Activated naive CD4-positive, alpha-beta T cell treated with anti-CD3 and anti-CD28 coated beads, Interleukin-2, amount 50 U/mL, for 24 hours (primary cell): ENCODE measurements around the gene VCAN.
A peak's percentile ranks its signal among the peaks of the same experiment; 100 is the strongest.
"Not testable (repeated sequence)": the region's sequence is repeated elsewhere in the genome, so short reads cannot be mapped to it uniquely, and the experiment has no call there.

Source experiments
- H3K27ac Mint-ChIP-seq: one replicate; pipeline ENCODE4 v1.8.0; 2021; ENCODE audit warnings: mild to moderate bottlenecking, mixed read lengths
- H3K27me3 Mint-ChIP-seq: one replicate; pipeline ENCODE4 v1.8.0; 2021; ENCODE audit warnings: mixed read lengths
- H3K36me3 Mint-ChIP-seq: one replicate; pipeline ENCODE4 v1.8.0; 2021; ENCODE audit warnings: mixed read lengths
- H3K4me1 Mint-ChIP-seq: one replicate; pipeline ENCODE4 v1.8.0; 2021; ENCODE audit warnings: mixed read lengths
- H3K4me3 Mint-ChIP-seq: one replicate; pipeline ENCODE4 v1.8.0; 2021; ENCODE audit warnings: mild to moderate bottlenecking, mixed read lengths
- H3K9me3 Mint-ChIP-seq: one replicate; pipeline ENCODE4 v1.8.0; 2021; ENCODE audit warnings: mixed read lengths

Gene VCAN

GRCh38 chr5:83471405-83472212 is at the start of gene VCAN:
Gene VCAN, plus strand, starts transcription at chr5:83471744. Its CDS starts 11,775 bp downstream, at chr5:83483519.
- peaks cover 69% of the 10 kb centered on the region for H3K27me3 Mint-ChIP-seq
- H3K4me1 Mint-ChIP-seq, result peaks cover 27% of the 10 kb centered on the region
- H3K4me3 Mint-ChIP-seq, result peak within 1 kb of the TSS; percentile 47
- H3K9me3 Mint-ChIP-seq, result no peaks in the 10 kb centered on the region
- no peaks in the 10 kb centered on the region for H3K36me3 Mint-ChIP-seq
- no peak within 1 kb of the TSS for H3K27ac Mint-ChIP-seq

DNA sequence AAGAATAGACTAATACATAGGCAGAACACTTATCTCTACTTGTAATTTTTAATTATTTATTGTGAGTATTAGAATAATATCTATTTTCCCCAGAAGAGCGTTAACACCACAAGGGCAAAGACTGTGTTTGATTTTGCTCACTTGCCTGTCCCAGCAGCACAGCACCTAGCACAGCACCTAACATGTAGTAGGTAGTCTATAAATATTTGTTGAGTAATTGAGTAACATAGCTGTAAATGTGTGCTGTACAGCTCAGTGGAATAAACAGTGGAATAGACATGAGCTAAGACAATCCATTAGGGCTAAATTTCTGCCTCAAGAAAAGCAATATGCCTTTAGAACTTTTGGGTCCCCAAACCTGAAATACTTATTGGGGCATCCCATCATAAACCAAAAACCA is 49.3 kb upstream of the VCAN start:
- H3K27ac Mint-ChIP-seq, result no peak overlapping the region
- H3K4me1 Mint-ChIP-seq, result no peaks in the 10 kb centered on the region
- no peak overlapping the region for H3K4me3 Mint-ChIP-seq
- peaks cover 4% of the 10 kb centered on the region for H3K27me3 Mint-ChIP-seq
- peaks cover 9% of the 10 kb centered on the region for H3K9me3 Mint-ChIP-seq
- no peaks in the 10 kb centered on the region for H3K36me3 Mint-ChIP-seq

GRCh38 chr5:83426855-83427254 is 44.7 kb upstream of the VCAN start:
- Mint-ChIP-seq H3K9me3 (peaks cover 3% of the 10 kb centered on the region), H3K27me3 (no peaks in the 10 kb centered on the region), H3K4me3 (no peak overlapping the region), H3K27ac (no peak overlapping the region), H3K4me1 (no peaks in the 10 kb centered on the region), H3K36me3 (no peaks in the 10 kb centered on the region)

DNA sequence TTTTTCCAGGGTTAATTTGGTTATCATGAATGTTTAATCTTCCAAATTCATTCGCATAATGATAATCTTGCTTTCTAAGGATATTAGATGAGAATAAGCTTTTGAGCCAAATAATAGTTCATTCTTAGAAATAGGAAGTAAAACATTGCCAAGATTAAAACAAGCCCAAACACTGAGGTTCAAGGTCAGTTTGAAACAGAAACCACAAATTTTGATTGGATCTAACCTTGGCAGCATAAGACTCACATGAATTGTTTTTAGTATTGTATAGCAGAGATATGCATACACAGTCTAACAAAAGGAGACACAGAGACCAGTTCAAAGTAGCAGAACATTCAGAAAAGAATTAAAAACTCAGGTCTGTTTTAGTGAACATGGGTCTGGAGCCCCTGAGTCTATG is 43.4 kb upstream of the VCAN start:
- no peak overlapping the region for H3K27ac Mint-ChIP-seq
- no peaks in the 10 kb centered on the region for H3K27me3 Mint-ChIP-seq
- H3K9me3 Mint-ChIP-seq, result no peaks in the 10 kb centered on the region
- H3K4me3 Mint-ChIP-seq, result no peak overlapping the region
- no peaks in the 10 kb centered on the region for H3K36me3 Mint-ChIP-seq
- H3K4me1 Mint-ChIP-seq, result no peaks in the 10 kb centered on the region

- H3K36me3 Mint-ChIP-seq, result no peaks in the 10 kb centered on the region
- no peaks in the 10 kb centered on the region for H3K4me1 Mint-ChIP-seq
- no peaks in the 10 kb centered on the region for H3K27me3 Mint-ChIP-seq
- no peaks in the 10 kb centered on the region for H3K9me3 Mint-ChIP-seq
- H3K4me3 Mint-ChIP-seq, result no peak overlapping the region
- no peak overlapping the region for H3K27ac Mint-ChIP-seq
Measured at GRCh38 chr5:83428890-83429289, 42.7 kb upstream of the VCAN start.

- H3K27me3 Mint-ChIP-seq, result no peaks in the 10 kb centered on the region
- no peaks in the 10 kb centered on the region for H3K36me3 Mint-ChIP-seq
- no peaks in the 10 kb centered on the region for H3K4me1 Mint-ChIP-seq
- no peak overlapping the region for H3K27ac Mint-ChIP-seq
- no peaks in the 10 kb centered on the region for H3K9me3 Mint-ChIP-seq
- H3K4me3 Mint-ChIP-seq, result no peak overlapping the region
Measured at GRCh38 chr5:83430130-83431010, 41.2 kb upstream of the VCAN start.

DNA sequence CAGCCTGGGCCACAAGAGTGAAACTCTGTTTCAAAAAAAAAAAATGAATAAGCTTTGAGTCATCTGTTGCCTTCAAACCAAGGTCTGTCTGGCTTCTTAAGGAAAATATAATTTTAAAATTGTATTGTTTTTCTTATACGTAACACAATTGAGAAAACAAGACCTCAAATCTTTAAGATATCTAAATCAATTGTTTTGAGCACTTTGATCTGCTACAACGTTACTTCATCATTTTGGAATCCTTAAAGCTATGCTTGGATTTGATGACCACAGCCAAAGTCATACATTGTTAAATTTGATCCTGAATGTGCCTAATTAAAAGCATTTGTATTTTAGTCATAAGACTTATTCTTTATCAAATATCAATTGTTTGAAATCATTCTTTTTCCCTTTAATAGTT is 37.7 kb upstream of the VCAN start:
- peaks cover 4% of the 10 kb centered on the region for H3K9me3 Mint-ChIP-seq
- no peaks in the 10 kb centered on the region for H3K4me1 Mint-ChIP-seq
- no peak overlapping the region for H3K4me3 Mint-ChIP-seq
- no peak overlapping the region for H3K27ac Mint-ChIP-seq
- no peaks in the 10 kb centered on the region for H3K36me3 Mint-ChIP-seq
- H3K27me3 Mint-ChIP-seq, result no peaks in the 10 kb centered on the region

- Mint-ChIP-seq H3K27me3 (no peaks in the 10 kb centered on the region), H3K4me3 (no peak overlapping the region), H3K36me3 (no peaks in the 10 kb centered on the region), H3K4me1 (no peaks in the 10 kb centered on the region), H3K27ac (no peak overlapping the region), H3K9me3 (peaks cover 4% of the 10 kb centered on the region)
Measured at GRCh38 chr5:83434946-83435345, 36.6 kb upstream of the VCAN start.

- no peaks in the 10 kb centered on the region for H3K27me3 Mint-ChIP-seq
- no peak overlapping the region for H3K4me3 Mint-ChIP-seq
- peaks cover 4% of the 10 kb centered on the region for H3K9me3 Mint-ChIP-seq
- H3K4me1 Mint-ChIP-seq, result no peaks in the 10 kb centered on the region
- no peaks in the 10 kb centered on the region for H3K36me3 Mint-ChIP-seq
- no peak overlapping the region for H3K27ac Mint-ChIP-seq
Measured at GRCh38 chr5:83436276-83436675, 35.3 kb upstream of the VCAN start.

GRCh38 chr5:83437697-83438096 is 33.8 kb upstream of the VCAN start:
- not testable (repeated sequence) for H3K27me3 Mint-ChIP-seq, H3K4me1 Mint-ChIP-seq, H3K27ac Mint-ChIP-seq, H3K9me3 Mint-ChIP-seq, H3K36me3 Mint-ChIP-seq, H3K4me3 Mint-ChIP-seq

- H3K4me3 Mint-ChIP-seq, result no peak overlapping the region
- no peaks in the 10 kb centered on the region for H3K4me1 Mint-ChIP-seq
- H3K27me3 Mint-ChIP-seq, result no peaks in the 10 kb centered on the region
- no peaks in the 10 kb centered on the region for H3K36me3 Mint-ChIP-seq
- no peak overlapping the region for H3K27ac Mint-ChIP-seq
- H3K9me3 Mint-ChIP-seq, result peaks cover 4% of the 10 kb centered on the region
Measured at GRCh38 chr5:83440826-83441225, 30.7 kb upstream of the VCAN start.

- no peaks in the 10 kb centered on the region for H3K36me3 Mint-ChIP-seq
- no peaks in the 10 kb centered on the region for H3K4me1 Mint-ChIP-seq
- no peak overlapping the region for H3K4me3 Mint-ChIP-seq
- peaks cover 4% of the 10 kb centered on the region for H3K9me3 Mint-ChIP-seq
- H3K27me3 Mint-ChIP-seq, result no peaks in the 10 kb centered on the region
- H3K27ac Mint-ChIP-seq, result no peak overlapping the region
Measured at GRCh38 chr5:83441747-83442146, 29.8 kb upstream of the VCAN start.

DNA sequence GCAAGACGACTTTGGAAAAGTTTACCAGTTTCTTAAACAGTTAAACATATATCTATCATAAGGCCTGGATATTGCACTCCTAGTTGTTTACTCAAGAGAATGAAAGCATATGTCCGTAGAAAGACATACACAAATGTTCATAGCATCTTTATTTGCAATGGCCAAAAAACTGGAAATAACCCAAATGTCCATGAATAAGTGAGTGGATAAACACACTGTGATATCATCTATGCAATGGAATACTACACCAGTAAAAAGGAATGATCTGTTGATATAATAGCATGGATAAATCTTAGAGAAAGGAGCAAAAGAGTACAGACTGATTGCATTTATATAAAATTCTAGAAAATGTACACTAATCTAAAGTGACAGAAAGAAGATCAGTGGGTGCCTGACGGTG is 28.0 kb upstream of the VCAN start:
- no peak overlapping the region for H3K4me3 Mint-ChIP-seq
- H3K4me1 Mint-ChIP-seq, result no peaks in the 10 kb centered on the region
- no peaks in the 10 kb centered on the region for H3K27me3 Mint-ChIP-seq
- no peaks in the 10 kb centered on the region for H3K36me3 Mint-ChIP-seq
- H3K9me3 Mint-ChIP-seq, result no peaks in the 10 kb centered on the region
- no peak overlapping the region for H3K27ac Mint-ChIP-seq

DNA sequence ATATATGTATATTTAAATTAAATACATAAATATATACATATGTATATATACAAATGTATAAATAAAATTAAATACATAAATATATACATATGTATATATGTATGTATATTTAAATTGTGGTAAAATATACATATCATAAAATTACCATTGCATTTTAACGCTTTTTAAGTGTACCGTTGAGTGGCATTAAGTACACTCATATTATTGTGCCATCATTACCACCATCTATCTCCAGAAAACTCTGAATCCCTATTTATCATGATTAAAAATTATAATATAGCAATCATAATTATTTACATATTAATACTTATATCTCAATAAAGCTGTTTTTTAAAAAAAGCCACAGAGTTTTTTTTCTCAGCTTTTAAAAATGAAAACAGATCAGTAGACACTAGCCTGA is 27.1 kb upstream of the VCAN start:
- H3K27me3 Mint-ChIP-seq, result peaks cover 4% of the 10 kb centered on the region
- no peak overlapping the region for H3K4me3 Mint-ChIP-seq

GRCh38 chr5:83446253-83446947 is 25.1 kb upstream of the VCAN start:
- H3K4me3 Mint-ChIP-seq, result no peak overlapping the region
- H3K9me3 Mint-ChIP-seq, result no peaks in the 10 kb centered on the region
- H3K27me3 Mint-ChIP-seq, result peaks cover 7% of the 10 kb centered on the region
- H3K27ac Mint-ChIP-seq, result no peak overlapping the region
- no peaks in the 10 kb centered on the region for H3K4me1 Mint-ChIP-seq
- no peaks in the 10 kb centered on the region for H3K36me3 Mint-ChIP-seq

More for the DNA sequence above, 27.1 kb upstream of the VCAN start:
- Mint-ChIP-seq H3K36me3 (no peaks in the 10 kb centered on the region), H3K9me3 (no peaks in the 10 kb centered on the region), H3K27ac (no peak overlapping the region), H3K4me1 (no peaks in the 10 kb centered on the region)

- Mint-ChIP-seq H3K4me1 (no peaks in the 10 kb centered on the region), H3K9me3 (no peaks in the 10 kb centered on the region), H3K4me3 (no peak overlapping the region), H3K27ac (no peak overlapping the region), H3K36me3 (no peaks in the 10 kb centered on the region), H3K27me3 (peaks cover 7% of the 10 kb centered on the region)
Measured at GRCh38 chr5:83447533-83447932, 24.0 kb upstream of the VCAN start.
